Ovary (tissue), 9 donors: ENCODE measurements around the gene CASP3. TPM values are rescaled to one million over a fixed set of nuclear protein-coding genes. Genes with fewer than 3 reads are reported as not detected.
"Not testable (repeated sequence)": the region's sequence is repeated elsewhere in the genome, so short reads cannot be mapped to it uniquely, and the experiment has no call there.

ENCODE experiments used
- DNase-seq, 5 donors: peaks; one replicate each; pipeline ENCODE4 v3.0.0-alpha.2; 2019 to 2020
- H3K27ac ChIP-seq, 2 donors: fragments of 200-600 bp; one replicate each; pipeline versions ENCODE4 v1.5.1 to v1.8.0; 2019 to 2022
- H3K27me3 ChIP-seq: fragments of 200-600 bp; one replicate; pipeline ENCODE4 v1.8.0; 2022
- H3K36me3 ChIP-seq: fragments of 200-600 bp; sonication (generic); one replicate; pipeline ENCODE4 v1.5.1; 2019
- H3K4me1 ChIP-seq: one replicate; pipeline ENCODE4 v1.8.1; 2013; ENCODE audit warnings: mild to moderate bottlenecking, moderate library complexity; ENCODE audit not compliant: insufficient read depth
- H3K4me3 ChIP-seq: fragments of 200-600 bp; sonication (generic); one replicate; pipeline ENCODE4 v1.5.1; 2017
- H3K9me3 ChIP-seq, 2 donors: fragments of 200-600 bp in 1 of 2; sonication (generic) in 1 of 2; one replicate each; pipeline versions ENCODE4 v1.5.1 to v1.8.1; 2013 to 2019; ENCODE audit warnings: mild to moderate bottlenecking in 1 of 2, moderate library complexity in 1 of 2
- EP300 ChIP-seq: sonication (generic); formaldehyde crosslinking; IDR thresholded peaks from one replicate; pipeline ENCODE4 v1.6.1; 2017; ENCODE audit warnings: antibody characterized with exemption
- POLR2A ChIP-seq: fragments of 450-650 bp; IDR thresholded peaks from one replicate; pipeline ENCODE4 v1.6.1; 2017; ENCODE audit warnings: antibody characterized with exemption, mild to moderate bottlenecking, moderate library complexity
- WGBS, 3 donors: extraction: QIAGEN DNeasy Blood & Tissue Kit in 1 of 3; methylation state at CpG; one replicate each; pipeline versions ENCODE4 v1.1.5 to v1.1.7; 2013 to 2017; 5-methylcytosine and 5-hydroxymethylcytosine counted together
- intact Hi-C, 4 donors: fragments of 100-400 bp; cut with DNase I; formaldehyde crosslinking; loops; one replicate each; pipeline versions ENCODE4 v1.11.0 to v1.15.1; 2022 to 2023
- polyA plus RNA-seq, 2 donors: library from polyadenylated mRNA; stranded (reverse); fragments of 200-250 nt in 1 of 2; fragments of 350-450 nt in 1 of 2; fragmentation: Illumina TruSeq in 1 of 2; extraction: RNeasy Lipid Tissue Mini Kit (QIAGEN cat#74804) in 1 of 2; gene quantifications; one replicate each; pipeline ENCODE4 v1.2.3, GENCODE V29; 2013 to 2014
- total RNA-seq, 7 donors: library from RNA; depleted of rRNA in 2 of 7; stranded (reverse); fragments of >200 nt in 2 of 7; fragmentation: NEBNext Ultra II Directional in 3 of 7; extraction: Animal tissue kit (Norgen Biotek cat#: 25700) in 3 of 7; gene quantifications; one replicate each; pipeline versions ENCODE4 v1.1.0 to v1.2.4, GENCODE V29; 2016 to 2023
- TF ChIP-seq, protein P1 (sequence below), 3 donors: fragments of 450-650 bp in 2 of 3; fragments of 200-600 bp in 1 of 3; IDR thresholded peaks; one replicate each; pipeline versions ENCODE4 v1.5.1 to v1.8.0; 2016 to 2022; ENCODE audit warnings: antibody characterized with exemption in 3 of 3, mild to moderate bottlenecking in 1 of 3
- donor health status: DM: no; HTN: no; CAD: no; lungs with moderate emphysema.
- donor health status: DM: no; HTN: no; CAD: no.
- donor health status: Bipolar disorder and iron deficiency.
- donor health status: DM: yes; HTN: yes; CAD: no.
- donor health status: DM: no; HTN: no; CAD: no.
- donor health status: DM: yes; HTN: yes; CAD: no.

CASP3 gene
- total and polyA plus RNA-seq, 9 donors = 8.9 to 14.0 (median 11.7) TPM

DNA sequence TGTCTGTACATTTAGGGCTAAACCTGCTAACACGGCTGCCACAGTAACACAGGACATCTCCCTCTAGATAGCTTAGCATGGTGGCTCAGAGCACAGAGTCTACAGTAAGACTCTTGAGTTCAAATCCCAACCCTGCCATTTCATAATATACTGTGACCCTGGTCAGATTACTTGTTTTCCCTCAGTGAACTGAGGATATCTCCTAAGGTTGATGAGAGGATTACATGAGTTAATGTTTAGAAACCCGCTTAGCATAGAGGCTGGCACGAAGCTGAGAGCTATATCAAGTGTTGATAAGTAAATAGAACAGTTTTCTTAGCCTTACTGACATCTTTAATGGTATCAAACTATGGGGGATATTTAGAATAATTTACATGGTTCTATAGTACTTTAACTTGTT, 37.2 kb downstream of the CASP3 start:
- DNase-seq = no peak
- no peaks in the 10 kb centered on the region for H3K36me3 ChIP-seq
- TF ChIP-seq POLR2A (no peak), EP300 (no peak)
- TF ChIP-seq, protein P1, sequence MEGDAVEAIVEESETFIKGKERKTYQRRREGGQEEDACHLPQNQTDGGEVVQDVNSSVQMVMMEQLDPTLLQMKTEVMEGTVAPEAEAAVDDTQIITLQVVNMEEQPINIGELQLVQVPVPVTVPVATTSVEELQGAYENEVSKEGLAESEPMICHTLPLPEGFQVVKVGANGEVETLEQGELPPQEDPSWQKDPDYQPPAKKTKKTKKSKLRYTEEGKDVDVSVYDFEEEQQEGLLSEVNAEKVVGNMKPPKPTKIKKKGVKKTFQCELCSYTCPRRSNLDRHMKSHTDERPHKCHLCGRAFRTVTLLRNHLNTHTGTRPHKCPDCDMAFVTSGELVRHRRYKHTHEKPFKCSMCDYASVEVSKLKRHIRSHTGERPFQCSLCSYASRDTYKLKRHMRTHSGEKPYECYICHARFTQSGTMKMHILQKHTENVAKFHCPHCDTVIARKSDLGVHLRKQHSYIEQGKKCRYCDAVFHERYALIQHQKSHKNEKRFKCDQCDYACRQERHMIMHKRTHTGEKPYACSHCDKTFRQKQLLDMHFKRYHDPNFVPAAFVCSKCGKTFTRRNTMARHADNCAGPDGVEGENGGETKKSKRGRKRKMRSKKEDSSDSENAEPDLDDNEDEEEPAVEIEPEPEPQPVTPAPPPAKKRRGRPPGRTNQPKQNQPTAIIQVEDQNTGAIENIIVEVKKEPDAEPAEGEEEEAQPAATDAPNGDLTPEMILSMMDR (IDR thresholded peaks at IDR 0.05) = no peak
- no peak overlapping the region for H3K4me3 ChIP-seq
- no peaks in the 10 kb centered on the region for H3K27me3 ChIP-seq
- no peaks in the 10 kb centered on the region for H3K4me1 ChIP-seq
- WGBS, 3 donors = 80 to 90% (median 81%) methylated on average over 3 of the region's 3 CpGs
- intact Hi-C loops = no loop called here
- no peaks in the 10 kb centered on the region for H3K9me3 ChIP-seq
- H3K27ac ChIP-seq = no peak overlapping the region

DNA sequence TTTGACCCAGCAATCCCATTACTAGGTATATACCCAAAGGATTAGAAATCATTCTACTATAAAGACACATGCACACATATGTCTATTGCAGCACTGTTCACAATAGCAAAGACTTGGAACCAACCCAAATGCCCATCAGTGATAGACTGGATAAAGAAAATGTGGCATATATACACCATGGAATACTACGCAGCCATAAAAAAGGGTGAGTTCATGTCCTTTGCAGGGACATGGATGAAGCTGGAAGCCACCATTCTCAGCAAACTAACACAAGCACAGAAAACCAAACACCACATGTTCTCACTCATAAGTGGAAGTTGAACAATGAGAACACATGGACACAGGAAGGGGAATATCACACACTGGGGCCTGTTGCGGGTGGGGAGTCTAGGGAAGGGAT, 41.8 kb downstream of the CASP3 start:
- H3K4me1 ChIP-seq, H3K4me3 ChIP-seq, intact Hi-C loops, H3K27ac ChIP-seq, H3K9me3 ChIP-seq, H3K27me3 ChIP-seq, H3K36me3 ChIP-seq, DNase-seq: not testable (repeated sequence)
- WGBS, 3 donors = 50 to 96% (median 92%) methylated on average over 2 of the region's 2 CpGs

DNA sequence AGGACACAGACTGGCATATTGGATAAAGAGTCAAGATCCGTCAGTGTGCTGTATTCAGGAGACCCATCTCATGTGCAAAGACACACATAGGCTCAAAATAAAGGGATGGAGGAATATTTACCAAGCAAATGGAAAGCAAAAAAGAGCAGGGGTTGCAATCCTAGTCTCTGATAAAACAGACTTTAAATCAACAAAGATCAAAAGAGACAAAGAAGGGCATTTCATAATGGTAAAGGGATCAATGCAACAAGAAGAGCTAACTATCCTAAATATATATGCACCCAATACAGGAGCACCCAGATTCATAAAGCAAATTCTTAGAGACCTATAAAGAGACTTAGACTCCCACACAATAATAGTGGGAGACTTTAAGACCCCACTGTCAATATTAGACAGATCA, 46.4 kb downstream of the CASP3 start:
- 0% methylated on average over 1 of the region's 1 CpG for WGBS, 3 donors
- H3K4me3 ChIP-seq, H3K27ac ChIP-seq, DNase-seq, H3K9me3 ChIP-seq, H3K36me3 ChIP-seq, H3K27me3 ChIP-seq, intact Hi-C loops, H3K4me1 ChIP-seq: not testable (repeated sequence)

DNA sequence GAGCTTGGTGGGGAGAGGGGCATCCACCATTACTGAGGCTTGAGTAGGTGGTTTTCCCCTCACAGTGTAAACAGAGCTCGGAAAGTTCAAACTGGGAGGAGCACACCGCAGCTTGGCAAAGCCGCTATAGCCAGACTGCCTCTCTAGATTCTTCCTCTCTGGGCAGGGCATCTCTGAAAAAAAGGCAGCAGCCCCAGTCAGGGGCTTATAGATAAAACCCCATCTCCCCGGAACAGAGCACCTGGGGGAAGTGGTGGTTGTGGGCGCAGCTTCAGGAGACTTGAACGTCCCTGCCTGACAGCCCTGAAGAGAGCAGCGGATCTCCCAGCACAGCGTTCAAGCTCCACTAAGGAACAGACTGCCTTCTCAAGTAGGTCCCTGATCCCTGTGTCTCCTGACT, 48.3 kb downstream of the CASP3 start:
- 85 to 94% (median 88%) methylated on average over 8 of the region's 8 CpGs for WGBS, 3 donors
- H3K4me1 ChIP-seq, intact Hi-C loops, H3K4me3 ChIP-seq, H3K27ac ChIP-seq, H3K27me3 ChIP-seq, DNase-seq, H3K9me3 ChIP-seq, H3K36me3 ChIP-seq: not testable (repeated sequence)

DNA sequence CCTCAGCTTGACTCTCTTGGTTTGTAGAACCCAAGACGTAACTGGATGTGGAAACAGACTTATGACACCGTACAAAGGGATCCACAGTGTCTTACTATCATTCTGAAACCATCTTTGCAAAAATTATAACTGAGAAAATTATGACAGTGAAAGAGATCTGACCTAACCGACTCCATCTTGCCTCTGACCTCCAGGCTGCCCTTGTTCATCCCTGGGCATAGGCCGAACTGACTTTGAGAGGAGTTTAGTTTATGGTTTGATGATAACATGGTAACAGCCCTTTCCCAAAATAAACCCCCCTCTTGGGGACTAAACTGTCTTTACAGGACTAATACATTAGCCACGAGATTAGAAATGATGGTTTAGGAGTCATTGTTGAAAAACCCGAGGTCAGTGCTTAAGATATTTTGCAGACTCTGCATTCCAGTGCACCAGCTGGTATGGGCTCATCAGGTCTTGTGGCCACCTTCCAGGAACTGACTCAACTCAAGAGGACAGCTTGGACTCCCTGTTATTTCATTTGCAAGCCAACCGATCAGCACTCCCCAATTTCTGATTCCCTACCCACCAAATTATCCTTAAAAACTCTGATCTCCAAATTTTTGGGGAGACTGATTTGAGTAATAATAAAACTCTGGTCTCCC, 49.6 kb downstream of the CASP3 start:
- Histone ChIP-seq H3K36me3 (no peaks in the 10 kb centered on the region), H3K27ac (no peak overlapping the region), H3K4me3 (no peak overlapping the region), H3K9me3 (no peaks in the 10 kb centered on the region), H3K27me3 (no peaks in the 10 kb centered on the region), H3K4me1 (no peaks in the 10 kb centered on the region)
- no peak for TF ChIP-seq POLR2A
- TF ChIP-seq, protein P1 (IDR thresholded peaks at IDR 0.05) = no peak
- TF ChIP-seq EP300 = no peak
- intact Hi-C loops = no loop called here
- WGBS, 3 donors = 25 to 46% (median 29%) methylated on average over 7 of the region's 7 CpGs
- no peak for DNase-seq

DNA sequence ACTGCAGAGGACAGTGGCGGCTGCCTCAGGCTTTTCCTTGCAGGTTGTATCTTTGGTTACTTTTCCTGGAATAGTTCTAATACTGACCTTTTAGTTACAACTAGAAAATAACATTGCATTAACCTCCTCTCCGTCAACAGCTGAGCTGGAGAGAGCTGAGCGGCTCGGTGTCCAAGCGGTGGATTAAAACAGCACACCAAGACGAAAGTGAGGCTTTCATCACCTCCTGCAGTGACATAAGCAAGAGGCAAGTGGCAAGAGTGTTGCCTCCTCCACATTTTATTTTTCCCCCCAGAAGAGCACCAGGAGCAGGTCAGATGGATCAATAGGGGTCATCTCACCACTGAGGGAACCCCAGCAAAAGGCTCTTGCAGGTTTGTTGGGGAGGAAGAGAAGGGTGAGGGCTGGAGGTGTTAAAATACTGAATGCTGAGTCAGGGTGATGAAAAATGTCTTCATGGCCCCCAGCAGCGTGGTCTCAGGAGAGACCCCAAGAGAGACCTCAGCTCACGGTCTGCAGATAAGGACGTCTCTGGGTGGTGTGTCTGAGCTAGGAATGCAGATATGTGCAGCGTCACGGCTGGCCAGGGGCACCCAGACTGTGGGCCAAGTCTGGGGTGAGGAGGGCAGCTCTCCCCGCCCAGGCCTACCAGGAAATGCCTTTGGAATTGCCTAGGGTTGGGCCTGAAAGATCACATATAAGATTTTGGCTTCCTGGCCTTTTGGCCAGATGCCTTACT, 50.3 kb downstream of the CASP3 start:
- H3K27ac ChIP-seq = no peak overlapping the region
- WGBS, 3 donors = 50 to 62% (median 60%) methylated on average over 12 of the region's 12 CpGs
- intact Hi-C loops = no loop called here
- TF ChIP-seq, protein P1 (IDR thresholded peaks at IDR 0.05) = no peak
- TF ChIP-seq EP300 = no peak
- no peak for TF ChIP-seq POLR2A
- H3K36me3 ChIP-seq = no peaks in the 10 kb centered on the region
- no peaks in the 10 kb centered on the region for H3K4me1 ChIP-seq
- H3K4me3 ChIP-seq = no peak overlapping the region
- H3K9me3 ChIP-seq = no peaks in the 10 kb centered on the region
- DNase-seq = no peak
- H3K27me3 ChIP-seq = no peaks in the 10 kb centered on the region
